K562 (cell line): ENCODE results near the gene ANKRD11.

Experiments
- MYC ChIP-seq, 2 experiments: fragments of 250-450 bp in 1 of 2; sonication (Bioruptor Pico) in 1 of 2; IDR thresholded peaks; 2 replicates each; pipeline versions ENCODE4 v1.5.1 to v1.6.1; 2012 to 2021; ENCODE audit warnings: low read depth in 2 of 2, borderline replicate concordance in 1 of 2, improper control_type of control experiment in 1 of 2, low read length in 1 of 2, mild to moderate bottlenecking in 1 of 2, moderate library complexity in 1 of 2
- ZC3H4 ChIP-seq: sonication (generic); formaldehyde crosslinking; IDR thresholded peaks from 2 replicates; pipeline ENCODE4 v1.9.0; 2021; ENCODE audit warnings: missing genetic modification reagents, borderline replicate concordance

GRCh38 chr16:89315271-89315670 lies 175.1 kb downstream of the ANKRD11 start:
- TF ChIP-seq ZC3H4 = no peak
- no peak for TF ChIP-seq MYC (IDR thresholded peaks at IDR 0.05; ENCODE audit: low read depth, low read length)
- no peak for TF ChIP-seq MYC (CRISPR knock-in tag; IDR thresholded peaks at IDR 0.05; ENCODE audit: borderline replicate concordance, low read depth)
